ENCODE data around the gene ATXN7.
A peak's percentile ranks its signal among the peaks of the same experiment; 100 is the strongest.

The ATXN7 gene

GRCh38 chr3:63993653-63994079 is 130.0 kb downstream of the ATXN7 start:
- H3K9ac ChIP-seq (ENCODE audit: low read length) = peak overlapping the region; percentile 14
- peaks cover 91% of the 10 kb centered on the region for H3K36me3 ChIP-seq (ENCODE audit: control insufficient read depth, insufficient read depth, low read length, severe bottlenecking)
- H3K9me3 ChIP-seq (ENCODE audit: control insufficient read depth, low read length) = no peaks in the 10 kb centered on the region
- peak; percentile 94 for DNase-seq (ENCODE audit: low read depth)
- H3K27me3 ChIP-seq (replicated peaks; ENCODE audit: control insufficient read depth, insufficient read depth, low read length) = no peaks in the 10 kb centered on the region
- H3K4me3 ChIP-seq (ENCODE audit: low read length) = no peak overlapping the region
- H3K4me1 ChIP-seq (ENCODE audit: control insufficient read depth, insufficient read depth, low read length) = no peaks in the 10 kb centered on the region

GRCh38 chr3:63995086-63995485 is 131.4 kb downstream of the ATXN7 start:
- H3K9ac ChIP-seq (ENCODE audit: low read length) = no peak overlapping the region
- H3K4me3 ChIP-seq (ENCODE audit: low read length) = no peak overlapping the region
- H3K27me3 ChIP-seq (replicated peaks; ENCODE audit: control insufficient read depth, insufficient read depth, low read length) = no peaks in the 10 kb centered on the region
- peaks cover 90% of the 10 kb centered on the region for H3K36me3 ChIP-seq (ENCODE audit: control insufficient read depth, insufficient read depth, low read length, severe bottlenecking)
- no peaks in the 10 kb centered on the region for H3K9me3 ChIP-seq (ENCODE audit: control insufficient read depth, low read length)
- no peak for DNase-seq (ENCODE audit: low read depth)
- H3K4me1 ChIP-seq (ENCODE audit: control insufficient read depth, insufficient read depth, low read length) = no peaks in the 10 kb centered on the region

GRCh38 chr3:63998852-63999754 is 135.4 kb downstream of the ATXN7 start:
- H3K4me1 ChIP-seq (ENCODE audit: control insufficient read depth, insufficient read depth, low read length) = no peaks in the 10 kb centered on the region
- no peak for DNase-seq (ENCODE audit: low read depth)
- no peaks in the 10 kb centered on the region for H3K27me3 ChIP-seq (replicated peaks; ENCODE audit: control insufficient read depth, insufficient read depth, low read length)
- H3K36me3 ChIP-seq (ENCODE audit: control insufficient read depth, insufficient read depth, low read length, severe bottlenecking) = peaks cover 70% of the 10 kb centered on the region
- no peak overlapping the region for H3K9ac ChIP-seq (ENCODE audit: low read length)
- H3K4me3 ChIP-seq (ENCODE audit: low read length) = no peak overlapping the region
- no peaks in the 10 kb centered on the region for H3K9me3 ChIP-seq (ENCODE audit: control insufficient read depth, low read length)

GRCh38 chr3:64000453-64001055 is 136.9 kb downstream of the ATXN7 start:
- no peaks in the 10 kb centered on the region for H3K27me3 ChIP-seq (replicated peaks; ENCODE audit: control insufficient read depth, insufficient read depth, low read length)
- no peaks in the 10 kb centered on the region for H3K4me1 ChIP-seq (ENCODE audit: control insufficient read depth, insufficient read depth, low read length)
- peak; percentile 10 for DNase-seq (ENCODE audit: low read depth)
- H3K9ac ChIP-seq (ENCODE audit: low read length) = no peak overlapping the region
- no peaks in the 10 kb centered on the region for H3K9me3 ChIP-seq (ENCODE audit: control insufficient read depth, low read length)
- peaks cover 65% of the 10 kb centered on the region for H3K36me3 ChIP-seq (ENCODE audit: control insufficient read depth, insufficient read depth, low read length, severe bottlenecking)
- H3K4me3 ChIP-seq (ENCODE audit: low read length) = no peak overlapping the region

GRCh38 chr3:64002233-64002632 is 138.6 kb downstream of the ATXN7 start:
- H3K4me1 ChIP-seq (ENCODE audit: control insufficient read depth, insufficient read depth, low read length) = no peaks in the 10 kb centered on the region
- H3K4me3 ChIP-seq (ENCODE audit: low read length) = no peak overlapping the region
- H3K27me3 ChIP-seq (replicated peaks; ENCODE audit: control insufficient read depth, insufficient read depth, low read length) = no peaks in the 10 kb centered on the region
- peaks cover 65% of the 10 kb centered on the region for H3K36me3 ChIP-seq (ENCODE audit: control insufficient read depth, insufficient read depth, low read length, severe bottlenecking)
- no peak for DNase-seq (ENCODE audit: low read depth)
- H3K9ac ChIP-seq (ENCODE audit: low read length) = no peak overlapping the region
- no peaks in the 10 kb centered on the region for H3K9me3 ChIP-seq (ENCODE audit: control insufficient read depth, low read length)

GRCh38 chr3:64003589-64003988 is 139.9 kb downstream of the ATXN7 start:
- DNase-seq (ENCODE audit: low read depth) = no peak
- Histone ChIP-seq H3K9ac (ENCODE audit: low read length) (no peak overlapping the region), H3K4me3 (ENCODE audit: low read length) (no peak overlapping the region), H3K27me3 (replicated peaks; ENCODE audit: control insufficient read depth, insufficient read depth, low read length) (no peaks in the 10 kb centered on the region), H3K4me1 (ENCODE audit: control insufficient read depth, insufficient read depth, low read length) (peaks cover 11% of the 10 kb centered on the region), H3K36me3 (ENCODE audit: control insufficient read depth, insufficient read depth, low read length, severe bottlenecking) (peaks cover 65% of the 10 kb centered on the region), H3K9me3 (ENCODE audit: control insufficient read depth, low read length) (no peaks in the 10 kb centered on the region)

GRCh38 chr3:64008017-64008416 is 144.3 kb downstream of the ATXN7 start:
- no peaks in the 10 kb centered on the region for H3K9me3 ChIP-seq (ENCODE audit: control insufficient read depth, low read length)
- H3K4me3 ChIP-seq (ENCODE audit: low read length) = no peak overlapping the region
- DNase-seq (ENCODE audit: low read depth) = peak; percentile 50
- no peaks in the 10 kb centered on the region for H3K27me3 ChIP-seq (replicated peaks; ENCODE audit: control insufficient read depth, insufficient read depth, low read length)
- peaks cover 23% of the 10 kb centered on the region for H3K4me1 ChIP-seq (ENCODE audit: control insufficient read depth, insufficient read depth, low read length)
- no peak overlapping the region for H3K9ac ChIP-seq (ENCODE audit: low read length)
- H3K36me3 ChIP-seq (ENCODE audit: control insufficient read depth, insufficient read depth, low read length, severe bottlenecking) = peaks cover 82% of the 10 kb centered on the region

GRCh38 chr3:64008487-64009351 is 145.1 kb downstream of the ATXN7 start:
- no peaks in the 10 kb centered on the region for H3K9me3 ChIP-seq (ENCODE audit: control insufficient read depth, low read length)
- peaks cover 89% of the 10 kb centered on the region for H3K36me3 ChIP-seq (ENCODE audit: control insufficient read depth, insufficient read depth, low read length, severe bottlenecking)
- H3K4me3 ChIP-seq (ENCODE audit: low read length) = no peak overlapping the region
- H3K4me1 ChIP-seq (ENCODE audit: control insufficient read depth, insufficient read depth, low read length) = peaks cover 23% of the 10 kb centered on the region
- H3K27me3 ChIP-seq (replicated peaks; ENCODE audit: control insufficient read depth, insufficient read depth, low read length) = no peaks in the 10 kb centered on the region
- no peak overlapping the region for H3K9ac ChIP-seq (ENCODE audit: low read length)
- no peak for DNase-seq (ENCODE audit: low read depth)

GRCh38 chr3:64009528-64009927 is 145.9 kb downstream of the ATXN7 start:
- Histone ChIP-seq H3K9ac (ENCODE audit: low read length) (no peak overlapping the region), H3K27me3 (replicated peaks; ENCODE audit: control insufficient read depth, insufficient read depth, low read length) (no peaks in the 10 kb centered on the region), H3K4me3 (ENCODE audit: low read length) (no peak overlapping the region), H3K9me3 (ENCODE audit: control insufficient read depth, low read length) (no peaks in the 10 kb centered on the region), H3K4me1 (ENCODE audit: control insufficient read depth, insufficient read depth, low read length) (peaks cover 23% of the 10 kb centered on the region), H3K36me3 (ENCODE audit: control insufficient read depth, insufficient read depth, low read length, severe bottlenecking) (peaks cover 97% of the 10 kb centered on the region)
- DNase-seq (ENCODE audit: low read depth) = no peak

- no peak for DNase-seq (ENCODE audit: low read depth)
- no peaks in the 10 kb centered on the region for H3K9me3 ChIP-seq (ENCODE audit: control insufficient read depth, low read length)
- H3K36me3 ChIP-seq (ENCODE audit: control insufficient read depth, insufficient read depth, low read length, severe bottlenecking) = peaks cover 100% of the 10 kb centered on the region
- no peaks in the 10 kb centered on the region for H3K27me3 ChIP-seq (replicated peaks; ENCODE audit: control insufficient read depth, insufficient read depth, low read length)
- peaks cover 23% of the 10 kb centered on the region for H3K4me1 ChIP-seq (ENCODE audit: control insufficient read depth, insufficient read depth, low read length)
- H3K9ac ChIP-seq (ENCODE audit: low read length) = no peak overlapping the region
- no peak overlapping the region for H3K4me3 ChIP-seq (ENCODE audit: low read length)
Observed at GRCh38 chr3:64010199-64010598, 146.5 kb downstream of the ATXN7 start.

- Histone ChIP-seq H3K27me3 (replicated peaks; ENCODE audit: control insufficient read depth, insufficient read depth, low read length) (no peaks in the 10 kb centered on the region), H3K9me3 (ENCODE audit: control insufficient read depth, low read length) (no peaks in the 10 kb centered on the region), H3K36me3 (ENCODE audit: control insufficient read depth, insufficient read depth, low read length, severe bottlenecking) (peaks cover 99% of the 10 kb centered on the region), H3K9ac (ENCODE audit: low read length) (peak overlapping the region; percentile 17), H3K4me3 (ENCODE audit: low read length) (no peak overlapping the region), H3K4me1 (ENCODE audit: control insufficient read depth, insufficient read depth, low read length) (peaks cover 23% of the 10 kb centered on the region)
- peak; percentile 62 for DNase-seq (ENCODE audit: low read depth)
Observed at GRCh38 chr3:64011685-64012084, 148.0 kb downstream of the ATXN7 start.
